H1 (cell line): ENCODE data around the gene GIMAP5.

Experiments used
- CHD1 ChIP-seq: IDR thresholded peaks from 2 replicates; pipeline ENCODE4 v1.6.1; 2012; ENCODE audit warnings: low read depth, low read length, improper control_type of control experiment
- CHD2 ChIP-seq: IDR thresholded peaks from 2 replicates; pipeline ENCODE4 v1.6.1; 2012; ENCODE audit warnings: low read length, improper control_type of control experiment
- CTCF ChIP-seq, 3 experiments: IDR thresholded peaks; 1 replicate in 2 of 3; 2 replicates in 1 of 3; pipeline versions ENCODE4 v1.5.1 to v1.6.1; 2011; ENCODE audit warnings: low read length in 3 of 3, mild to moderate bottlenecking in 3 of 3, inconsistent platforms in 2 of 3, low read depth in 1 of 3, moderate library complexity in 1 of 3; ENCODE audit not compliant: insufficient read depth in 1 of 3; ENCODE audit errors: control extremely low read depth in 1 of 3
- E2F6 ChIP-seq: IDR thresholded peaks from 2 replicates; pipeline ENCODE4 v1.6.1; 2012; ENCODE audit warnings: inconsistent platforms
- EZH2 ChIP-seq: fragments of 200-600 bp; sonication (generic); IDR thresholded peaks from 2 replicates; pipeline ENCODE4 v1.7.1; 2012; ENCODE audit warnings: low read depth, mild to moderate bottlenecking, moderate library complexity, low read length, inconsistent platforms; ENCODE audit not compliant: severe bottlenecking
- GTF2F1 ChIP-seq: IDR thresholded peaks from 2 replicates; pipeline ENCODE4 v1.6.1; 2012; ENCODE audit warnings: low read depth, low read length, improper control_type of control experiment, borderline replicate concordance
- HDAC6 ChIP-seq: IDR thresholded peaks from one replicate; pipeline ENCODE4 v1.7.1; 2012; ENCODE audit warnings: low read depth, mild to moderate bottlenecking, inconsistent platforms, low read length, moderate library complexity
- KDM4A ChIP-seq: IDR thresholded peaks from one replicate; pipeline ENCODE4 v1.7.1; 2012; ENCODE audit warnings: low read depth, mild to moderate bottlenecking, moderate library complexity, low read length, inconsistent platforms; ENCODE audit not compliant: severe bottlenecking
- MAX ChIP-seq: IDR thresholded peaks from 2 replicates; pipeline ENCODE4 v1.6.1; 2012; ENCODE audit warnings: inconsistent platforms
- PHF8 ChIP-seq: fragments of 200-600 bp; sonication (generic); conservative IDR thresholded peaks from 2 replicates; pipeline ENCODE4 v1.7.1; 2012; ENCODE audit warnings: low read depth, mild to moderate bottlenecking, inconsistent platforms, low read length, moderate library complexity
- POLR2AphosphoS5 ChIP-seq: IDR thresholded peaks from 2 replicates; pipeline ENCODE4 v1.6.1; 2011; ENCODE audit warnings: low read depth, low read length
- SP1 ChIP-seq: IDR thresholded peaks from 2 replicates; pipeline ENCODE4 v1.6.1; 2011; ENCODE audit warnings: low read depth, low read length
- TAF7 ChIP-seq: optimal IDR thresholded peaks from 2 replicates; pipeline ENCODE3; 2011; ENCODE audit warnings: low read depth, mild to moderate bottlenecking, inconsistent platforms, low read length, moderate library complexity, borderline replicate concordance

GRCh38 chr7:150740053-150740452 is 2.8 kb downstream of the GIMAP5 start:
- TF ChIP-seq MAX (no peak), CTCF (IDR thresholded peaks at IDR 0.05; ENCODE audit: control extremely low read depth in 1 of 3, insufficient read depth in 1 of 3, low read depth in 1 of 3, low read length in 3 of 3) (no peak), E2F6 (no peak), CHD2 (no peak), PHF8 (no peak), POLR2AphosphoS5 (no peak), CHD1 (no peak), TAF7 (no peak), EZH2 (no peak), HDAC6 (no peak), SP1 (no peak), GTF2F1 (no peak), KDM4A (no peak)
